Stimulated activated CD8-positive, alpha-beta memory T cell treated with anti-CD3 and anti-CD28 coated beads, Interleukin-7, amount 100 ng/mL, for 4 hours (primary cell): ENCODE results near the gene PEG3.
"Not testable (repeated sequence)": the region's sequence is repeated elsewhere in the genome, so short reads cannot be mapped to it uniquely, and the experiment has no call there.

Experiments
- DNase-seq, 2 donors: peaks; one replicate each; pipeline ENCODE4 v3.0.0-alpha.2; 2020; ENCODE audit warnings: low read depth in 2 of 2

The PEG3 gene

DNA sequence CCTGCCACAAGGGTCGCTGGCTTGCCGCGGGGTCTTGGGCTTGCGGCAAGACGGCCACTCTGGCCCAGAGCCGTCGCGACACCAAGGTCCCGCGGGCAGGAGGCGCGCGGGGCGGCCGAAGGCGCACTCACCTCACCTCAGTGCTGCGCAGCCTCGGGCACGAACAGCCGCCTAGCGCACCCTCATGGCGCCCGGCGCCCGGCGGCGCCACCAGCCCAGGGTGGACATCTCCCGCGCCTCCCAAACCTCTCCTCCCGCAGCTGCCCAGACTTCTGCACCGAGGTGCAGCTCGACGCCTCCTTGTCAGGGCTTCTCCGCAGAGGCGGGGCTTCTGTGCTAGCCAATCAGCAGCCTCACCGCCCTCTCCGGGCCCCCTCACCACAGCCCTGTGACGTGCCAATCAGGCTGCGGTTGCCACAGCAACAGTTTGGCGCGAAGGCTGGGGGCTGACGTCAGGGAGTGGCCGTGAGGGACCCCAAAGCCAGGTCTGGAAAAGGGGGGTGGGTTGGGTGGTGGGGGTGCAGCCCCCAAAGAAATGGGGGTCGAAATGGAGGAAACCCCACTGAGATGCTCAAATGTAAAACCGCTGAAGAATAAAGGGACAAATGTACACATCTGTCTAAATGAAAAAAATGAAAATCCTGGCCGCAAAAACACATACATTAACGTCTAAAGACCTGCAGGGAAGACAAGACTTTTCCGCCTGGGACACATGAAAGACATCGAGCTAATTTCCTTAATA is at the start of gene PEG3, which contains the start of gene ZIM2:
TSS of gene PEG3 (minus strand) at position 276 of the 742 bp plus-strand sequence. CDS start 16,071 bp downstream, outside the sequence.
TSS of gene ZIM2 (minus strand) at position 276 of the 742 bp plus-strand sequence. CDS start 16,449 bp downstream, outside the sequence.
- DNase-seq = no peak

DNA sequence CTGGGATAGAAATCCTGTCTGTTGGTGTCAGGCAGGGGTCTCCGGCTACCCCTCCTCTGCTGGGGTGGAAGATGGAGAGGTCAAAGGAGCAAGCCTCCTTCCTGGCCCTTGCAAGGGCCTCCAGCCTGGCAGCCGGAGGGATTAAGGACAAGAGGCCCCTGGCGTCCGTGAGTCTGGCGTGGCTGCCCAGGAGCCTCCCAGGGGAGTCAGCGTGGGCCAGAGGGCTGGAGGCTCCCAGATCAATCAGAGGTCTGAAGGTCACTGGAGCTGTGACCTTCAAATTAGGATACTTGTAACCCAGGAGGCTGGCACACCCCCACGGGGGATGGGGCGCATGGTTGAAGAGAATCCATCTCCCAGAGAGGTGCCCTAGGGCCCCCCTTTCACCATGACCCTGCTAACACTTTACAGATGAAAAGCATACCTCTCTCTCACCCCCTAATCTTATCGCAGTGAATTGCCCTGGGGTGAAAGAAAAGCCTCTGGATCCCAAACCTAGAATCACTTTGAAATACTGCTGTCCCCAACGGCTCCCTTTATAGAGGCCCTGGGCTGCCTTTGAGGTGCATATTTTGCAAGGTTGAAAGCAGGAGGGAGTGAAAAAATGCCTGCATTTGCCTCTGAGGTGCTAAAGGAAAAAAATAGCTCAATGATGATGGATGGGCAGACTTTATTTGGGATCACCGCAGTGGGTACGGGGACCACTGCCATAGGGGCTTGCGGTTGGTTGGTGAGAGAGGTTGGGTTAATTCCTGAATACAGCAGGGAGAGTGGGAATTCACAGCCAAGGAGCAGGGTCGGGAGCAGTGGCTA is 44.9 kb upstream of the PEG3 start:
- DNase-seq = no peak

DNA sequence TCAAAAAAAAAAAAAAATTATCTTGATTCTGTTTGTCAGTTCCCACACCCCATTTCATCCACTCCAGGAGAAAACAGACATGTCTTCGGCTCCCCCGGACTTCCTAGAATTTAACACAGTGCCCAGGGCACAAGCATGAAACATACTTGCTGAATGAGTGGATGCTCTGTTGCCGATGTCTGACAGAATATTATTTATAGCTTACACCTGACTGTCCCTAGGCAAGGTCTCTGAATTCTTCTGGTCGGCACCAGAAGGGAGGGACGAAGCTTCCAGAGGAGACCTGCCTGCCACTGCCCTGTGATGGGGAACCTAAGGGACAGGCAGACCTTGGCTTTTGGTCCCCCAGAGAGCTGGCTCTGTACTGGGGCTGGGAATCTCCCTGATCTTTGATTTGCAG is 43.9 kb upstream of the PEG3 start:
- DNase-seq = no peak

DNA sequence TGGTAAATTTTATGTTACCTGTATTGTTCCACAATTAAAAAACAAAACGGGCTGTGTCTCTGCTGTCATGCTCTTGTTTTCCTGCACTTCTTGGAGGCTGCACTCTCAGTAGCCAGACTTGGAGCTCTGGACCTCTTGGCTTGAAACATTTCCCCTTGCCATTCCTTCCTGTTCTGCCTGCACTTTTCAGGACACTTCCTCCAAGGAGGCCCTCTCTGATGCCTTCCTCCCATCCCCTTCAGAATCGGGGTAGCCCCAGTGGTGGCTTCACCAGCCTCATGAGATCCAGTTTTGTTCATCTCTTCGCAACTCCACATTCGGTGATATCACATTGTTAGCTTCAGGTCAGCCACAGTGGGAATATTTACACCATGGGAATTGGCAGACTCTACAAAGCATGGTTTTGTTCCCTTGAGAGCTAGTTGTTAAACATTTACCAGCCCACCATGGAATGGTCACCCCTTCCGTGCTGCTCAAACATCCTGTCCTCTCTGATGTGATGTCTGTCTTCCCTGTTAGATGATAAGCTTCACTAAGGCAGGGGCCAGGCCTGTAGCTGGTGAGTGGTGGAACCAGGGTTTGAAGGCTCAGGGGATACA is 40.2 kb upstream of the PEG3 start:
- DNase-seq = no peak

DNA sequence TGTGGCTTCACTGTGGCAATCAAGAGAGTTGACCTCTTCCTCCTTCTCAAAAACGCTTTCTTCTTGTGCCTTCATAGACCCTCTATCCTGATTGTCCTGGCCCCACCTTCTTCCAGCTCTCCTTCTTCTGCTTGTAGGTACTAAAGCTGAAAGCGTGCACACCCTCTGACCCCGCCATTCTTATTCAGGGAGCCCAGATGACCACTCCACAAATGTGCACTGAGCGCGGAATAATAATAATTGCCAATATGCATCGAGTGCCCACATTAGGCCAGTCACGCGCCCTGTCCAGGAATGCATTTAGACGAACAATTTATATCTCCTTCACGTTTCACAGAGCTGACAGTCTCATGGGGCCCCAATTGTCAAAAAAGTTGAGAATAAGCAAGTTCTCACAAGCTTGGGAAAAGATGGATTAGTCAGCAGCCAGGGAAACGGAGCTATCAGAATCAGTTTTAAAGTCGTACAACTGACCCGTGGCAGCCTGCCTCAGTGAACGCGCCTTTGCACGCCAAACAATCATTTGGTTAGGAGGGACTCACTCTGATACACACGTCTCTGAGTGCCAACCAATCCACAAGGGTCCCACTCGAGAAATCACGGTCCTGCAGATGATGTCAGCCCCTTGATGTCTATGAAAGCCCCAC is 36.7 kb upstream of the PEG3 start:
- DNase-seq = no peak

DNA sequence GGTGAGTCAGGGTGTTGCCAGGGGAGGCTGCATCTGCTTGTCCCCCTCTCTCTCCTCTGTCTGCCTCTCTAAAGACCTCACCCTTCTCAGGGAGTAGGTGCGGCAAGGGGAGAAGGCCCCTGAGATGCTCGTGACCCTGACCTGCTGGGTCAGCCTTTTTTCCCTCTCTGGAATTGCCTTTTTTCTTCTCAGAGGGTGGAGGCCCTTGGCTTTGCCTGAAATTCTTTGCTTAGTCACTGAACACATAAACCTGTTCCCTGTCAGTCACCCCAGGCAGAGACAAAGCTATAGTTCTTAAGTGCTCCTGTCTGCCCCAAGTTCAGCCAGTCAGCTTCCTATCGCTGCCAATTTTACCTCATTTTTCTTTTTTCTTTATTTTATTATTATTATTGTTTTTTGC is 35.2 kb upstream of the PEG3 start:
- no peak for DNase-seq

DNA sequence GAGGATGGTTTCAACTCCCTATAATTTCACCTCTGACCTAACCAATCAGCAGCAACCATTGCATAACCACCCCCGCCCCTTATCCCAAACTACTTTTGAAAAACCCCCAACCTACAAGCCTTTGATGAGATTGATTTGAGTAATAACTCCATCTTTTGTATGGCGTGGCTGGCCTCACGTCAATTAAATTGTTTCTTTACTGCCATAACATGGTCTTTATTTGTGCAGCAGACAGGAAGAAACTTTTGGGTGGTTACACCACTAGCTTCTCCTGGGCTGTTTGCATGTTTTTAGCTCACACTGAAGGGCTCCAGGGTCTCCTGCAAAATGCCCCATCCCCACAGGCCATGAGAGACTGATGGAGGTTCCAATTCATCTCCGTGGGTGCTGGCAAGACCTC is 34.0 kb upstream of the PEG3 start:
- DNase-seq = no peak

DNA sequence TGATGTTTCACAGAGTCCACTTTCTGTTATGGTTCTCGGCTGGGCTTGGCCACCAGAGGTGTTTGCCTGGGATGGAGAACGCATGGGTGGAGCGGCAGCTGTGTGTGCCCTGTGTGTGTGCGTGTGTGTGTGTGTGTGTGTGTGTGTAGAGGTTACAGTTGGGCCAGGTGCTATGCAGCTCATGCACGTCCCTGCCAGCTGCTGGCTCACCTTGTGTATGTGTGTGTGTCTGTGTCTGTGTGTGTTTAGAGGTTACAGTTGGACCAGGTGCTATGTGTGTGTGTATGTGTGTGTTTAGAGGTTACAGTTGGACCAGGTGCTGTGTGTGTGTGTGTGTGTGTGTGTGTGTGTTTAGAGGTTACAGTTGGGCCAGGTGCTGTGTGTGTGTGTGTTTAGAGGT is 33.0 kb upstream of the PEG3 start:
- DNase-seq = no peak

DNA sequence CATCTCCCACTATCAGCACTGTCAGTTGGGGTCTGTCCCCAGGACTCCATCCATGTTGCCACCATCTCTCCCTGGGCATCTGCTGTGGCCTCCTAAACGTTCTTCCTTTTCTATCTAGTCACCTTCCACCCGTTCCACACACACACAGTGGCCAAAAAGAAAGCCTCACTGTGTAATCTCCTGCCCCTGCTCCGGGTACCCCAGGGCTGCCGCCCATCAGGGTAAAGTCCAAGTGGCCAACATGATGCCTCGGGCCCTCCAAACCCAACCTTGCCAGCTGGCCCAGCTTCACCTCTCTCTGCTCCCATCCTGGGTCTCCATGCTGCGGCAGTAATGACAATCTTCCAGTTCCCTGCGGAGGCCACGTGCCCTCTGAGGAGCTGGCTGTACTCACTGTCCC is 29.4 kb upstream of the PEG3 start:
- no peak for DNase-seq

DNA sequence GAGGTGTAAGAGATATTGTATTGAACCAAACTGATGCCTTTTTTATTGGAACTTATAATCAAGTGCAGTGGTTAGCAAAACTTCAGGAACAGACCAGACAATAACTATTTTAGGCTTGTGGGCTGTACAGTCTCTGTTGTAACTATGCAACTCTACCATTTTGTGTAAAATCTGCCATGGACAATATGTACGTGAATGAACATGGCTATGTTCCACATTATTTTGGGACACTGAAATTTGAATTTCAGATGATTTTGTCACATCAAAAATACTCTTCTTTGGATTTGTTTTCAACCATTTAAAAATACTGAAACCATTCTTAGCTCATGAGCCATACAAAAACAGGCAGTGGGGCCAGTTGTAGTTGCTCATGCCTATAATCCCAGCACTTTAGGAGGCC is 27.9 kb upstream of the PEG3 start:
- no peak for DNase-seq

DNA sequence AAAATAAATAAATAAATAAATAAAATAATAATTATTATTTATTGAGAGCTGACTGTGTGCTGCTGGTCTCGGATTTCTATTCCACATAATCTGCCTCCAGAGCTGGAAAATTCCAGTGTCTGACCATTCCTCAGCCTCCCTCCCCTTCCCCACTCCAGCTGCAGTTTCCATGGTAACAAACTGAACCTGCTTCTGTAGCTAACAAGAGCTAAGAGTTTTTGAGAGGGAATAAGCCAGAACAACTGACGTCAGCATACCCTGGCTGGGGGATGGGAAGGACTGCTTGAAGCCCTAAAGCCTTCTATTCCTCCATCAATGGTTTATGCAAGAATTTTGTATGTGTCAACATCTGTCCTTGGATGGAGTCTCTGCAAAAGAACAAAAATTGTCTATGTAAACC is 26.0 kb upstream of the PEG3 start:
- DNase-seq = no peak

DNA sequence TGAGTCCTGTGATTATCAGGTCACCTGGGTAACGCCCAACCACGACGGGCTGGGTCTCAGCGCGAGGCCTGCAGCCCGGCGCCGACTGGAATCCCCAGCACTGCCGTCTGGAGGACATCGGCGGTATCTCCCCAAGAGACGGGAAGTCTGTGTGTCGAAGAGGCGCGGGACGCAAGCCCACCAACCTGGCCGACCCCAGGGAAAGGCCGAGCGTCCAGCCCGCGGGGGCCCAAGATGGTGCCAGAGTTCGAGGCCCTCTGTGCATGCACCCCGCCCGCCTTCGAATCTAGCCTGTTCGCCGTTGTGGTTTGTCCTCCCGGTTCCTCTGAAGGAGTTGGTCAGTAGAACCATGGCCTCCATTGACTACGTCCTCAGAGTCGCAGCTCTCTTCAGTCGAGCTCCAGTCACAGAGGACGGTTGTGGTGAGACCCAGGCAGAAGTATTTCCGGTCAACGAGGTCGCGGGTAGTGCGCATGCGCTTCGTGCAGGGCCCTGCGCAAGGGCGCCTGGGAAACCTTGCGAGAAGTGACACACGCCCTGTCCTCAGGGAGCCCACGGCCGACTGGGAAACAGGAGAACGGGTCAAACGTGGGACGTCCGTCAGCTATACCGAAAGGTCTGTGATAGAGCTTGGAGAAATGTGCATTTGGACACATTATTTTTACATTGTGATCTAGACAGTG is 24.1 kb upstream of the PEG3 start:
- no peak for DNase-seq

DNA sequence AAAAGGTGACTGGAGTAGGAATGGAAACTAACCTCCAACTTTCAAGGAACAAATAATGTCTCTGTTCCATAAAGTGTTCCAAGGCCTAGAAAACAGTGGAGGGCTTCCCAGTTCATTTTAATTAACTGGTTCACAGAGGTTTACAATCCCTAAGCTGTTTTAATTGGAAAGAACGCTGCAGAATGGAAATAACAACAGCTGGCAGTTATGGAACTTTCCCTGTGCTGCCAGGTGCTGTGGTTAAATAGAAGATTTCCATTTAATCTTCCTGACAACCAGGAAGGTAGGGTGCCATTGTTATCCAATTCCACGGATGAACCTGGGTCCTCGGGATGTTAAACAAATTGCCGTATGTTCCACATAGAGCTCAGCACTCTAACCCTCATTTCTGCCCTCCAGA is 22.2 kb upstream of the PEG3 start:
- DNase-seq = no peak

DNA sequence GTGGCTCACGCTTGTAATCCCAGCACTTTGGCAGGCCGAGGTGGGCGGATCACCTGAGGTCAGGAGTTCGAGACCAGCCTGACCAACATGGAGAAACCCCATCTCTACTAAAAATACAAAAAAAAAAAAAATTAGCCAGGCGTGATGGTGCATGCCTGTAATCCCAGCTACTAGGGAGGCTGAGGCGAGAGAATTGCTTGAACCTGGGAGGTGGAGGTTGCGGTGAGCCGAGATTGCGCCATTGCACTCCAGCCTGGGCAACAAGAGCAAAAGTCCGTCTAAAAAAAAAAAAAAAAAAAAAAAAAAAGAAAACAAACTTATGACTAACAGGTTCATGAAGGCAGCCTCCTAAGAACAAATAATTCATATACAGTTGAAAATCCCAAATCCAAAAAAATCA is 19.9 kb upstream of the PEG3 start:
- not testable (repeated sequence) for DNase-seq

DNA sequence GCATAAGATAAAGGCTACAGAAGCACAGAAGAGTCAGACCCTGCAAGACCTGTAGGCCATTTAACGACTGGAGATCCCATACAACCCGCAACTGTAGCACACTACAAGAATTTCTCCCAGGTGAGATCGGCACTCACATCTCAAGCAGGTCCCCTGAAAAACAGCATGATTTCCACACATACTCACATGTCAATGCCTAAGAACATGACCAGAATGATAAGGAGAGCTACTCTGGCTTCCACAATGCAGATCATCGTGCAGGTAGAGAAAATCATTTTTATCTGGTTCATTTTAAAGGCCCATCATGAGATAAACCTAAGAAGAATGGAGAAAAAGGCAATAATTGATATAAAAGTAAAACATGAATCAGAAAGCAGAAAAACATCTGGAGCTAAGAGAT is 17.5 kb upstream of the PEG3 start:
- no peak for DNase-seq

DNA sequence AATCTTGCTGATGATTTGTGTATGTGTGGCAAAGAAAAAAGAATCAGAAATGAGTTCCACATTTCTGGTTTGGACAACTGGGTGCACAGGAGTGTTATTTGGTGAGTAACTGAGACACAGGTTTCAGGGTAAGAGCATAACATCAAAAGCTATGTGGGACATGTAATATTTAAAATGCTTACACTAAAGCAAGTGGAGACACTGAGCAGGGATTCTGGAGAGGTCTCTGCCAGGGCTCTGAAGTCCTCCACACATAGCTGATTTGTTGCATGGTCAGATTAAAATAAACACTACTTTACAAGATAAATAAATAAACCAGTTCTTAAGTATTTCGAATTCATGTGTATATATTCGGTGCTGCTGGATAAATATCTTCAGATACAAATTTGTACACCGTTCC is 16.3 kb upstream of the PEG3 start:
- DNase-seq = no peak

DNA sequence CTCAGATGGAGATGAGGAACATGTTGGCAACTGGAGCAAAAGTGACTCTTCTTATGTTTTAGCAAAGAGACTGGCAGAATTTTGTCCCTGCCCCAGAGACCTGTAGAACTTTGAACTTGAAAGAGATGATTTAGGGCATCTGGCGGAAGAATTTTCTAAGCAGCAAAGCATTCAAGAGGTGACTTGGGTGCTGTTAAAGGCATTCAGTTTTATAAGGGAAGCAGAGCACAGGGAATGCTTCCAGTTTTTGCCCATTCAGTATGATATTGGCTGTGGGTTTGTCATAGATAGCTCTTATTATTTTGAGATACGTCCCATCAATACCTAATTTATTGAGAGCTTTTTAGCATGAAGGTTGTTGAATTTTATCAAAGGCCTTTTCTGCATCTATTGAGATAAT is 11.8 kb upstream of the PEG3 start:
- not testable (repeated sequence) for DNase-seq

DNA sequence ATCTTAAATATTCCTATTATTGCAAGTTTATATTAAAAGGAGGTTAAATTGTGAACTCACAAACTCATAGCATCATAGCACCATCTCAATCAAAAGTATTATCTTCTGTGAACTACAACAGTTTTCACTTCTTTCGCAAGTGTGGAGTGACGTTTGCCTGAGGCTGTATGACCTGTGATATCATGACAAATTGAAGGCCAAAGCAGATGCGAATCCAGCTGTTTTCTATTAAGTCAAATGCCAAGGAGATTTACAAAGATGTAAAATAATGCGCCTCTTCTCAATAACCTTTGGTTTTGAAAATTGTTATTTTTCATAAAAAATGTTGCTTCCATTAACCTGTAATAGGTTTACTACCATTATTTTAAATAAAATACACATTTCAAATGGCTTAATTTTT is 7.6 kb upstream of the PEG3 start:
- no peak for DNase-seq

DNA sequence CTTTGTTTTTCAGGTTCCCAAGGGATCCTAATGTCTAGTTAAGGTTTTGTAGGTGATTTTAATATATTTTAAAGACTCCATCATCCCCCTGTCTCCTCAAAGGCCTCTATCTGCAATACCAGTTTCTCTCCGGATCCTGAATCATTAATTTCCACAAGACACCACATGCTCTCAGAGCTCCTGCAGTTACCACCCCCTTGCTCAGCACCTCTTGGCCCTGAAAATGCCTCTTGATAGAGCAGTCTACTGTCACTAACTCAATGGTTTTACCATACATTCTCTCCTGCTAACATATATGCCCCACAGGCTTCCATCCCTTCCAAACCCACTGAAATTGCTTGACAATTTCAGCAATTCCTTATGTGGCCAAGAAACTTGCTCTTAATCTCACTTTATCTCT is 1.9 kb upstream of the PEG3 start:
- DNase-seq = no peak

DNA sequence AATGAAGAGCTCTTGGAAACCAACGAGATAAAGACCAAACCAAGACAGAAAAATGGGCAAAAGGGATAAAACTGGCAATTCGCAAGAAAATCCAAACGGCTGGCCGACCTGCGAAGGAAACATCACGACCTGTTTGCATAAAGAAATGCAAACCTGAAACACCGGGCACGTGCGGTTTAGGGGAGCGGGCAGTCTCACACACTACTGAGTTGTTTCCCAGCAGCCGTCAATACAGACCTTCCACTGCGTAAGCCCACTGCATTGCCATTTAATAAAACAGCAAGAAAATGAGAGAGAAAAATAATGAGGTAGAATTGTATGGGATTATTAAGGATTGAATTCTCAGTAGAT is 642 bp upstream of the PEG3 start:
- DNase-seq = no peak

DNA sequence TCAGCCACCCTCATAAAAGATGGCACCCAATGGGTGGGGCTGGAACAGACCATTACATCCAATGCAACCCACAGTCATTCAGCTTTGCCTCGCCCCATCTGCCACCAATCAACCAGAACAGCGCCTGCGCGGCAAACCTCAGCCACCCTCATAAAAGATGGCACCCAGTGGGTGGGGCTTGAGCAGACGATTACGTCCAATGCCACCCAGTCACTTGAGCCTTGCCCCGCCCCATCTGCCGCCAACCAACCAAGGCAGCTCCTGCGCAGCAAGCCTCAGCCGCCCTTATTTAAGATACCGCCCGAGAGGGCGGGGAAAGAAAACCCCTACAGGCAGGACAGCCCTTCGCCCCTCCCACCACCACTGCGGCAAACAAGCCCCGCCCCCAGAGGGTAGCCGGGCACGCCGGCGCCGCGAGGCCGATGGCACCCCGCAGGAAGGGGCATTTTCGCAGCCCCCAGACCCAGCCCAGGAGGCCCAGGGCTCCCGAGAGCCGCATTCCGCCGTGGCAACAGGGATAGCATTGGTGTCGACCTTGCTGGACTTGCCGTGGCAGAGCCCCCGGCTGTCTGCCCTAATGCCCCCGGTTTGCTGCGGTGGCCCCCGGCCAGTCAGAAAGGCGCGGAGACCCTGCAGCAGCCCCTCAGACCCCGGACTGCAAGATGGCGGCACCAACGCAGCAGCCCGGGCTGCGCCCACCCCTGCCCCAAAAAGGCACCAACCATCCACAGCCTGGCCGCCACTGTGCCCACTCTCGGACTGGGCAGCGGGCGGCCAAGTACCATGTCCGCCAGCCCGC is 675 bp downstream of the PEG3 start:
- DNase-seq = no peak
